ENCODE results near the gene NOL8.

Gene NOL8

DNA sequence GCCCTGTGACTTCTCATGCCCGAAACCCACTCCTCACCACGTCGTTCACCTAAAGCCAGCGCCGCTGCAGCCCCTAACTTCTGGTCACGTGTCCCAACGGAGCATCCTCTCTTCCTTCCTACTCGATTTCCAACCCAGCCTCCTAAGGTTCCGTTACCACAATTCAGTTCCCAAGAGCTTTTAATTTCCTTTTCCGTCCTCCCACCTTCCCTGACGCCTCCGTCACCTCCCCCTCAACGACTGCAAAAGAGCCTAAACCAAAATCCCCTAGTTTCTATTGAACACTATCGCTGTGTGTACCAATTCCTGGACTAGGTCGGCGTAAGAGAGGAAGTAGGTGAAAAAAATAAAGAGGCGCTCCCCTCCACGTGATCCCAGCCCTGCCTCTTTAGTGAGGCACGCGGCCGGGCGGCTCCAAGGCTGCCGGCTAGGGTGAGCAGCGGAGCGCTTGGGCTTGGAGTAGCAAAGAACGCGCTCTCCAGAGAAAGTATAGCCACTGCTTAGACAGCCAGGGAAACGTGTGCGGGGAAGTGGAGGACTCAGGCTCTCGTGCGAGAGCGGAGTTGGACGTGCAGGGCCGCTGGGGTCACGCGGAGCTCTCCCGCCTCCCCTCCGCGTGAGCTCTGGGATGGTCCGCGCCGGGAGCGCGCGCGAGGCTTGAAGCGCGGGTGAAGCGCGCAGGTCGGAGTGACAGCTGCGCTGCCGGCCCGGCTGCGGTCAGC lies at the start of gene NOL8, which contains the start of gene CENPP:
Gene NOL8, minus strand, starts transcription at position 82 of the 722 bp plus-strand sequence. CDS start 1,189 bp downstream, outside the sequence.
Gene CENPP, plus strand, starts transcription at position 685 of the 722 bp plus-strand sequence.
- peak within 1 kb of the TSS; percentile 100 for H3K27ac Mint-ChIP-seq

DNA sequence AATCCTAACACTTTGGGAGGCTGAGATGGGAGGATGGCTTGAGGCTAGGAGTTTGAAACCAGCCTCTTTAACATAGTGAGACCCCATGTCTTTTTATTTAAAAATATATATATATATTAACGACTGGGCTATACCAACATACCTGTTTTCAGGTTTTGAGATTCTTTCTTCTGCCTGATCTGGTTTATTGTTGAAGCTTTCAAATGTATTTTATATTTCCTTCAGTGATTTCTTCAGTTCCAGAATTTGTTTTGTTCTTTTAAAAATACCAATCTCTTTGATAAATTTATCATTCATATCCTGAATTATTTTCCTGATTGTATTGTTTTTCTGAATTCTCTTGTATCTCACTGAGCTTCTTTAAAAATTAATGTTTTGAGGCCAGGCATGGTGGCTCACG lies 48.0 kb upstream of the NOL8 start:
- H3K9me3 Mint-ChIP-seq, result peaks cover 23% of the 10 kb centered on the region

More for the DNA sequence above, at the start of gene NOL8, which contains the start of gene CENPP:
- Mint-ChIP-seq H3K36me3 (peaks cover 3% of the 10 kb centered on the region), H3K4me1 (peaks cover 34% of the 10 kb centered on the region), H3K4me3 (peak within 1 kb of the TSS; percentile 96), H3K9me3 (no peaks in the 10 kb centered on the region), H3K27me3 (no peaks in the 10 kb centered on the region)

GRCh38 chr9:92369075-92369474 lies 43.9 kb upstream of the NOL8 start:
- H3K4me3 Mint-ChIP-seq, result no peak overlapping the region
- peaks cover 10% of the 10 kb centered on the region for H3K36me3 Mint-ChIP-seq
- peaks cover 6% of the 10 kb centered on the region for H3K9me3 Mint-ChIP-seq

More for the DNA sequence above, 48.0 kb upstream of the NOL8 start:
- Mint-ChIP-seq H3K36me3 (peaks cover 24% of the 10 kb centered on the region), H3K4me3 (no peak overlapping the region), H3K4me1 (no peaks in the 10 kb centered on the region), H3K27ac (no peak overlapping the region), H3K27me3 (no peaks in the 10 kb centered on the region)

DNA sequence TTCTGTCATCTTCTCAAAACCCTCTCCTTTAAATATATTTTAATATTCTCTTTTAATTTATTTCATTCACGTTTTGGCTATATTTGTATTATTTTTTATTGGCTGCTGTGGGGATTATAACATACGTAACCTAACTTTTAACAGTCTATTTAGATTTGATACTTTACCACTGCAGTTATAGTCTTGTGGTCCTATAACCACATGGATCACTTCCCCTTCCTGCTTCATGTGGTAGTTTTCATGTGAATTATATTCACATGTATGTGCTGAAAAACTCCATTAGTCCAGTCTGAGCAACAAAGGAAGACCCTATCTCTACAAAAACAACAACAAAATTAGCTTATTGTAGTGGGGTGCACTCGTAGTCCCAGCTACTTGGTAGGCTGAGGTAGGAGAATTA lies 34.9 kb upstream of the NOL8 start:
- Mint-ChIP-seq H3K27me3 (no peaks in the 10 kb centered on the region), H3K9me3 (no peaks in the 10 kb centered on the region), H3K4me3 (no peak overlapping the region), H3K36me3 (peaks cover 20% of the 10 kb centered on the region), H3K27ac (no peak overlapping the region), H3K4me1 (no peaks in the 10 kb centered on the region)

More at GRCh38 chr9:92369075-92369474, 43.9 kb upstream of the NOL8 start:
- Mint-ChIP-seq H3K27me3 (no peaks in the 10 kb centered on the region), H3K27ac (no peak overlapping the region), H3K4me1 (no peaks in the 10 kb centered on the region)

- Mint-ChIP-seq H3K4me1 (no peaks in the 10 kb centered on the region), H3K27ac (no peak overlapping the region), H3K4me3 (no peak overlapping the region), H3K27me3 (no peaks in the 10 kb centered on the region), H3K36me3 (peaks cover 19% of the 10 kb centered on the region), H3K9me3 (no peaks in the 10 kb centered on the region)
Observed at GRCh38 chr9:92359394-92359995, 34.3 kb upstream of the NOL8 start.

DNA sequence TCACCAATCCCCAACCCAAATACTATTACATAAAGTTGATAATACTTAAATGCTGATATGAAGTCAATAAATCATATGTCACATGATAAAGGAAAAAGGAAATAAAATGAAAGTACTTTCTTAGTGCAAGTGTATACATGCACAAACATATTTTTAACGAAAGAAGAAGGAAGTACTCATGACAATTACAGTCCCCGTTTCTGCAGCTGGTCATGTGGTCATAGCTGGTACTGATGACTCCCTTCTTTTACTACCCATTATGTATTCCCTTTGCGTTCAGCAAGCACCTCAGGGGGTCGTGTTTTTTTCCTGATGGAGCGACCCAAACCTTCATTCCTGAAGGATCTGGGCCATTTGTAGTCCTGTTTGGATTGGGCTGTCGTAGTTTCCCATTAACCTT lies 27.9 kb upstream of the NOL8 start:
- no peak overlapping the region for H3K27ac Mint-ChIP-seq
- peaks cover 18% of the 10 kb centered on the region for H3K36me3 Mint-ChIP-seq
- no peaks in the 10 kb centered on the region for H3K4me1 Mint-ChIP-seq

GRCh38 chr9:92350740-92351133 lies 25.6 kb upstream of the NOL8 start:
- no peaks in the 10 kb centered on the region for H3K4me1 Mint-ChIP-seq
- no peaks in the 10 kb centered on the region for H3K27me3 Mint-ChIP-seq
- no peaks in the 10 kb centered on the region for H3K9me3 Mint-ChIP-seq
- no peak overlapping the region for H3K27ac Mint-ChIP-seq
- peaks cover 9% of the 10 kb centered on the region for H3K36me3 Mint-ChIP-seq
- H3K4me3 Mint-ChIP-seq, result no peak overlapping the region

More for the DNA sequence above, 27.9 kb upstream of the NOL8 start:
- Mint-ChIP-seq H3K27me3 (no peaks in the 10 kb centered on the region), H3K9me3 (no peaks in the 10 kb centered on the region), H3K4me3 (no peak overlapping the region)

GRCh38 chr9:92349771-92350739 lies 24.9 kb upstream of the NOL8 start:
- H3K4me3 Mint-ChIP-seq, result no peak overlapping the region
- H3K27me3 Mint-ChIP-seq, result no peaks in the 10 kb centered on the region
- H3K4me1 Mint-ChIP-seq, result no peaks in the 10 kb centered on the region
- no peaks in the 10 kb centered on the region for H3K9me3 Mint-ChIP-seq
- peaks cover 7% of the 10 kb centered on the region for H3K36me3 Mint-ChIP-seq
- H3K27ac Mint-ChIP-seq, result no peak overlapping the region

- no peak overlapping the region for H3K4me3 Mint-ChIP-seq
- no peaks in the 10 kb centered on the region for H3K9me3 Mint-ChIP-seq
- H3K36me3 Mint-ChIP-seq, result peaks cover 9% of the 10 kb centered on the region
- H3K27ac Mint-ChIP-seq, result no peak overlapping the region
- H3K4me1 Mint-ChIP-seq, result no peaks in the 10 kb centered on the region
- no peaks in the 10 kb centered on the region for H3K27me3 Mint-ChIP-seq
Observed at GRCh38 chr9:92345582-92345981, 20.4 kb upstream of the NOL8 start.

GRCh38 chr9:92342825-92343488 lies 17.8 kb upstream of the NOL8 start:
- peaks cover 18% of the 10 kb centered on the region for H3K36me3 Mint-ChIP-seq
- no peaks in the 10 kb centered on the region for H3K4me1 Mint-ChIP-seq
- no peaks in the 10 kb centered on the region for H3K9me3 Mint-ChIP-seq
- H3K27ac Mint-ChIP-seq, result no peak overlapping the region
- no peaks in the 10 kb centered on the region for H3K27me3 Mint-ChIP-seq
- H3K4me3 Mint-ChIP-seq, result no peak overlapping the region

DNA sequence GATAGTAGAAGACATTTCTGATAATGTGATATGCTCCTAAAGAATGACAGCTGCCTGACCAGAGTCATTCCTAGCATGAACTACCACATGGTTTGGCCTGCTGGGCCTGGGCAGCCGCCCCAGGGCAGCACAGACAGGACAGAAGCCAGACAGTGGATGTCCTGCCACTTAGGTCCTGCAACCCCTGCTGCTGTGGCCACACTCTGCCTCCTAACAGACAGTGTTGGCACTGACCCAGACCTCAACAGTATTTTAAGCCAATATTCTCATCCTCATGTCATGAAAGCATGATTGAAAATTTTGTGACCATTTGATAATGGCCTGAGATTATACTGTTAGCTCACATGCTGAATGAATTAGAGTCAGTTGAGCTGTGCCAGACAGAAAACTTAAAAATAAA lies 16.4 kb upstream of the NOL8 start:
- no peak overlapping the region for H3K4me3 Mint-ChIP-seq
- no peaks in the 10 kb centered on the region for H3K4me1 Mint-ChIP-seq
- H3K27ac Mint-ChIP-seq, result no peak overlapping the region
- no peaks in the 10 kb centered on the region for H3K9me3 Mint-ChIP-seq
- no peaks in the 10 kb centered on the region for H3K27me3 Mint-ChIP-seq
- peaks cover 17% of the 10 kb centered on the region for H3K36me3 Mint-ChIP-seq

DNA sequence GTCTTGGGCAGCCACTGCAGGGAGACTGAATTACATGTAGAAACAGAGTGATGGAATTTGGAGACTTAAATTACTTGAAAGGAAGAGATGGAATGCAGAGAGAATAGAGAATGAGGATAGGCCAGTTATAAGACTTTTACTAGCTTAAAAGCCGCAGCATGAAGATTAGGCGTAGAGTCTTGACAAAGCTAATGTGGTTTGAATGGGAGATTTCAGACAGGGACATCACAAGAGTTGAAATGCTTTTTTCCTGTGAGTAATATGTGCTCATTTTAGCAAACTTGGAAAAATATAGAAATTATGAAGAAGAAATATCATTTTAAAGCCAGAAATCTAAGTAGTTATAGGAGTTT lies 8.1 kb upstream of the NOL8 start:
- no peak overlapping the region for H3K27ac Mint-ChIP-seq
- H3K9me3 Mint-ChIP-seq, result no peaks in the 10 kb centered on the region
- no peaks in the 10 kb centered on the region for H3K27me3 Mint-ChIP-seq
- no peaks in the 10 kb centered on the region for H3K4me1 Mint-ChIP-seq
- no peak overlapping the region for H3K4me3 Mint-ChIP-seq
- H3K36me3 Mint-ChIP-seq, result peaks cover 8% of the 10 kb centered on the region

- Mint-ChIP-seq H3K27ac (no peak overlapping the region), H3K9me3 (no peaks in the 10 kb centered on the region), H3K36me3 (peaks cover 8% of the 10 kb centered on the region), H3K4me3 (no peak overlapping the region), H3K4me1 (no peaks in the 10 kb centered on the region), H3K27me3 (no peaks in the 10 kb centered on the region)
Observed at GRCh38 chr9:92332577-92333281, 7.6 kb upstream of the NOL8 start.

GRCh38 chr9:92328225-92328624 lies 3.1 kb upstream of the NOL8 start:
- no peaks in the 10 kb centered on the region for H3K9me3 Mint-ChIP-seq
- peaks cover 4% of the 10 kb centered on the region for H3K36me3 Mint-ChIP-seq
- no peak overlapping the region for H3K27ac Mint-ChIP-seq
- H3K27me3 Mint-ChIP-seq, result no peaks in the 10 kb centered on the region
- H3K4me1 Mint-ChIP-seq, result peaks cover 22% of the 10 kb centered on the region
- no peak overlapping the region for H3K4me3 Mint-ChIP-seq
